ENCODE results near the gene UGT1A4. TPM values are rescaled to one million over a fixed set of nuclear protein-coding genes. Genes with fewer than 3 reads are reported as not detected.

Gene UGT1A4
- total RNA-seq, 2 experiments from 2014 or later = not detected

Other genes starting within 250 kb of the UGT1A4 start
- gene USP40, start 152.0 kb upstream of the UGT1A4 start, total RNA-seq = 10 to 100 TPM; 14.0 to 15.8 TPM
- not detected for gene UGT1A8, start 101.1 kb upstream of the UGT1A4 start, total RNA-seq
- gene UGT1A10, start 82.3 kb upstream of the UGT1A4 start, total RNA-seq = not detected
- not detected for gene UGT1A9, start 46.8 kb upstream of the UGT1A4 start, total RNA-seq
- not detected for gene UGT1A7, start 36.8 kb upstream of the UGT1A4 start, total RNA-seq
- not detected for gene UGT1A6, start 25.8 kb upstream of the UGT1A4 start, total RNA-seq
- not detected for gene UGT1A5, start 5.8 kb upstream of the UGT1A4 start, total RNA-seq
- not detected for gene UGT1A3, start 10.3 kb downstream of the UGT1A4 start, total RNA-seq
- not detected for gene UGT1A1, start 41.5 kb downstream of the UGT1A4 start, total RNA-seq
- not detected for gene MROH2A, start 59.6 kb downstream of the UGT1A4 start, total RNA-seq
- 10 to 100 TPM; 79.8 to 83.6 TPM for gene HJURP, start 135.8 kb downstream of the UGT1A4 start, total RNA-seq
- not detected for gene TRPM8, start 198.6 kb downstream of the UGT1A4 start, total RNA-seq

All from activated CD8-positive, alpha-beta T cell treated with anti-CD3 and anti-CD28 coated beads for 36 hours (primary cell).